ENCODE measurements around the gene IL20RA.

The IL20RA gene

DNA sequence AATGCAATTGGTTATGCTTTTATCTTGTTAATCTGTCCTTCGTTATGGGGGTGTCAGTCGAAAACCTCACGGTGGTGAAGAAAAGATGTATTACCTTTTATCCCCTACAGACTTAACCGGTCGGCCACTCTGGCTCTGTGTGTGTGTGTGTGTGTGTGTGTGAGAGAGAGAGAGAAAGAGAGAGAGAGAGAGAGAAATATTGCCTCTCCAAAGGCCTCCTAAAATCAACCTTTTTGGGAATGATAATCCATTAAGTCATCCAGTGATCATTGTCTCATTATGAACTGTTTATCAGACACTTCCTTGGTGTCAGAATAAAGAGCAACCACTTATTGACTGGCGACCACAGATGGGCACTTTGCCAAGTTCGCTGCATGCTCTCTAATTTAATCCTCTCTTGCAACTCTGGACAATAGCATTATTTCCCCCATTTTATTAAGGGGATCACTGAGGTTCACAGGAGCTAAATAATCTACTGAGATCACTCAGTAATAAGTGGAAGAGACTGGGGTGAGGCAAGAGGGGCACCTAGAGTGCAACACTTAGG lies 92.0 kb downstream of the IL20RA start:
- no peak for DNase-seq (ENCODE audit: low read depth in 1 of 2, low spot score in 1 of 2)
- TF ChIP-seq JUND (IDR thresholded peaks at IDR 0.05; ENCODE audit: low read depth), result no peak
- in situ Hi-C loops (cut with HindIII; ENCODE audit: low pct_unique_long_range_greater_than_20kb, low sequenced_read_pairs), result no loop called here

DNA sequence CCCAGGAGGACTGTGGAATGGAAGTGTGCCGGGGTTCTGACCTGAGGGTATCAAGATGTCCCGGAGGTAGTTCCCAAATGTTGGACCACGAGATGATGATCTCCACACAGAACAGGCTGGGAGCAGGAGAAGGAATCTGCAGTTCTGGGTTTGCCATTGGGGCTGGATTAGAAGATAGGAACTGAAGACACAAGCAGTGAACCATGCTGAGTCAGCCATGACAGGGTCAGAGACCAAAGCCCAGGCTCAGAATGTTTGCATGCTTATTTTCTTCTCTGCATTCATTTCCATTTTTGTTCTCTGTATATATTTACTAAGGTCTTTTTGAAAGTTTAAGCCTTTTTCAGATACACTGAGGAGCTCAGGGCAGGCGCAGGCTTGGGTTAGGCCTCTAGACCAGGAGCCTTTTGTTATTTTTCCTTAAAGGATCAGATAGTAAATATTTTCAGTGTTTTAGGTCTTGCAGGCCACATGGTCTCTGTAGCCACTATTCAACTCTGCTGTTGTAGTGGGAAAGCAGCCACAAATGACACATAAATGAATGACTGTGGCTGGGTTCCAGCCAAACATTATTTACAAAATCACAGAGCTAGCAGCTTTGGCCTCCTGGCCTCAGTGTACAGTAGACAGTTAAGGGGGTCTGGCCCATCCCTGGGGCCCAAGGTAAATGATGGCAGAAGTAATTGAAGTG lies 94.2 kb downstream of the IL20RA start:
- in situ Hi-C loops (cut with HindIII; ENCODE audit: low pct_unique_long_range_greater_than_20kb, low sequenced_read_pairs), result no loop called here
- no peak for DNase-seq (ENCODE audit: low read depth in 1 of 2, low spot score in 1 of 2)
- no peak for TF ChIP-seq JUND (IDR thresholded peaks at IDR 0.05; ENCODE audit: low read depth)

All from T47D (cell line).